Endothelial cell of umbilical vein (primary cell): ENCODE data around the gene FEN1. TPM values are rescaled to one million over a fixed set of nuclear protein-coding genes. Genes with fewer than 3 reads are reported as not detected.

Experiments
- BruUV-seq: library from RNA; stranded (reverse); fragments of 400-500 nt; replicated peaks from 2 replicates; lab custom pipeline; 2021; lab: Mats Ljungman, UMichigan
- CTCF ChIA-PET: fragments of 300-600, 350-600 bp; sonication (Branson Sonifier 250); formaldehyde crosslinking; loops from one replicate; lab custom pipeline; 2021; ENCODE audit warnings: antibody characterized with exemption, inconsistent platforms; lab: Charles Lee
- POLR2A ChIA-PET: fragments of 300-600, 350-600 bp; sonication (Branson Sonifier 250); formaldehyde crosslinking; loops from one replicate; lab custom pipeline; 2021; ENCODE audit warnings: antibody characterized with exemption, inconsistent platforms; lab: Charles Lee
- DNase-seq: peaks from one replicate; pipeline ENCODE4 v3.0.0-alpha.2; 2011; ENCODE audit warnings: low read depth, low spot score
- FAIRE-seq: peaks from 2 replicates; lab custom pipeline; 2011; peaks lifted over from hg19 to GRCh38; lab: Jason Lieb, UNC
- H2AFZ ChIP-seq: 2 replicates; pipeline ENCODE4 v1.6.0; 2012; ENCODE audit warnings: low read depth, low read length, control low read depth, inconsistent platforms
- H3K27ac ChIP-seq: 2 replicates; pipeline ENCODE4 v1.5.1; 2011; ENCODE audit warnings: low read depth, mild to moderate bottlenecking, control low read depth, low read length, moderate library complexity; ENCODE audit not compliant: insufficient read depth
- H3K27me3 ChIP-seq, 2 experiments: 2 replicates each; pipeline versions ENCODE4 v1.6.0 to v1.6.1; 2011; ENCODE audit warnings: low read length in 2 of 2, mixed read lengths in 1 of 2; ENCODE audit not compliant: control insufficient read depth in 2 of 2, insufficient read depth in 2 of 2
- H3K36me3 ChIP-seq, 2 experiments: 2 replicates in 1 of 2; 3 replicates in 1 of 2; pipeline ENCODE4 v1.5.1; 2011; ENCODE audit warnings: low read length in 2 of 2, mild to moderate bottlenecking in 1 of 2, moderate library complexity in 1 of 2; ENCODE audit not compliant: control insufficient read depth in 2 of 2, insufficient read depth in 2 of 2; ENCODE audit errors: extremely low read depth in 1 of 2
- H3K4me1 ChIP-seq: 3 replicates; pipeline ENCODE4 v1.5.1; 2011; ENCODE audit warnings: mild to moderate bottlenecking, low read length; ENCODE audit not compliant: control insufficient read depth, insufficient read depth; ENCODE audit errors: extremely low read depth
- H3K4me2 ChIP-seq: 2 replicates; pipeline ENCODE4 v1.6.1; 2011; ENCODE audit warnings: low read length, control low read depth, mixed read lengths; ENCODE audit not compliant: insufficient read depth
- H3K4me3 ChIP-seq, 3 experiments: fragments of 200-600 bp in 1 of 3; sonication (generic), shearing (Covaris generic) in 1 of 3; replicated peaks in 1 of 3; 2 replicates each; pipeline ENCODE4 v1.5.1; 2011 to 2016; ENCODE audit warnings: control low read depth in 3 of 3, low read length in 3 of 3, mild to moderate bottlenecking in 2 of 3, inconsistent platforms in 1 of 3, low read depth in 1 of 3, moderate library complexity in 1 of 3; ENCODE audit not compliant: insufficient read depth in 1 of 3
- H3K79me2 ChIP-seq: 2 replicates; pipeline ENCODE4 v1.6.0; 2012; ENCODE audit warnings: low read length, inconsistent platforms; ENCODE audit not compliant: control insufficient read depth, insufficient read depth
- H3K9ac ChIP-seq: replicated peaks from 2 replicates; pipeline ENCODE3; 2011; ENCODE audit warnings: low read length, control low read depth; ENCODE audit not compliant: insufficient read depth; ENCODE audit errors: extremely low read depth
- H3K9me1 ChIP-seq: replicated peaks from 3 replicates; pipeline ENCODE4 v1.6.0; 2011; ENCODE audit warnings: mild to moderate bottlenecking, low read length; ENCODE audit not compliant: control insufficient read depth, insufficient read depth; ENCODE audit errors: extremely low read depth
- H3K9me3 ChIP-seq: replicated peaks from 2 replicates; pipeline ENCODE4 v1.5.1; 2012; ENCODE audit warnings: low read length, inconsistent platforms; ENCODE audit not compliant: control insufficient read depth, insufficient read depth
- H4K20me1 ChIP-seq: replicated peaks from 2 replicates; pipeline ENCODE3; 2011; ENCODE audit warnings: mild to moderate bottlenecking, low read length; ENCODE audit not compliant: control insufficient read depth, insufficient read depth; ENCODE audit errors: extremely low read depth
- CTCF ChIP-seq, 2 donors: IDR thresholded peaks; 1 replicate in 1 of 2; 2 replicates in 1 of 2; pipeline ENCODE4 v1.5.1; 2011; ENCODE audit warnings: low read length in 2 of 2, mild to moderate bottlenecking in 2 of 2, moderate library complexity in 2 of 2, control low read depth in 1 of 2, inconsistent platforms in 1 of 2, low read depth in 1 of 2; ENCODE audit not compliant: insufficient read depth in 1 of 2; ENCODE audit errors: extremely low read depth in 1 of 2
- EZH2 ChIP-seq: IDR thresholded peaks from 2 replicates; pipeline ENCODE4 v1.6.1; 2012; ENCODE audit warnings: borderline replicate concordance, low read depth, mild to moderate bottlenecking, moderate library complexity, low read length, inconsistent platforms; ENCODE audit not compliant: severe bottlenecking
- FOS ChIP-seq: IDR thresholded peaks from 2 replicates; pipeline ENCODE4 v1.6.1; 2011; ENCODE audit warnings: mild to moderate bottlenecking, low read length, moderate library complexity, borderline replicate concordance; ENCODE audit not compliant: insufficient read depth
- GATA2 ChIP-seq: IDR thresholded peaks from 2 replicates; pipeline ENCODE4 v1.7.0; 2011; ENCODE audit warnings: low read depth, mild to moderate bottlenecking, moderate library complexity, mixed read lengths, low read length; ENCODE audit not compliant: insufficient read length, insufficient read depth
- JUN ChIP-seq: IDR thresholded peaks from 2 replicates; pipeline ENCODE4 v1.6.1; 2011; ENCODE audit warnings: borderline replicate concordance, low read depth; ENCODE audit not compliant: insufficient read length, insufficient read depth
- MAX ChIP-seq: IDR thresholded peaks from 2 replicates; pipeline ENCODE4 v1.6.1; 2011; ENCODE audit not compliant: insufficient read depth, insufficient read length
- MYC ChIP-seq: IDR thresholded peaks from one replicate; pipeline ENCODE4 v1.6.1; 2011; ENCODE audit warnings: mild to moderate bottlenecking, low read depth, low read length
- POLR2A ChIP-seq: IDR thresholded peaks from 2 replicates; pipeline ENCODE4 v1.6.1; 2012; ENCODE audit warnings: low read depth, mild to moderate bottlenecking, control low read depth, low read length
- POLR2AphosphoS5 ChIP-seq: IDR thresholded peaks from 2 replicates; pipeline ENCODE4 v1.6.1; 2012; ENCODE audit warnings: low read depth, mild to moderate bottlenecking, control low read depth, low read length, moderate library complexity; ENCODE audit not compliant: insufficient read depth
- dilution Hi-C: fragments of 300-500 bp; cut with MboI; formaldehyde crosslinking; loops from one replicate; pipeline ENCODE4 v1.15.0; 2019; ENCODE audit warnings: low sequenced_read_pairs; ENCODE audit not compliant: extremely low pct_ligation_motif_present
- intact Hi-C: fragments of 100-400 bp; cut with micrococcal nuclease; formaldehyde crosslinking; loops from one replicate; pipeline ENCODE4 v1.10.0; 2022
- polyA plus RNA-seq, 4 experiments: library from polyadenylated mRNA; depleted of rRNA in 3 of 4; stranded (reverse) in 3 of 4; unstranded in 1 of 4; fragments of >200 nt; gene quantifications; 2 replicates each; pipeline versions ENCODE4 v1.2.1 to v1.2.3, GENCODE V29; 2011 to 2012; ENCODE audit warnings: missing spikeins in 1 of 4
- total RNA-seq: library from RNA; stranded (reverse); gene quantifications from 2 replicates; pipeline ENCODE4 v1.2.3, GENCODE V29; 2021

Gene FEN1
- total and polyA plus RNA-seq, 2 donors (not counting 3 experiments of a cell fraction or from before 2014, with no cell fraction given), result 29.3 to 60.5 TPM

GRCh38 chr11:61756452-61757212 lies 36.1 kb upstream of the FEN1 start:
- no peaks in the 10 kb centered on the region for H3K79me2 ChIP-seq
- intact Hi-C loops (no loop called here), dilution Hi-C loops (no loop called here)
- BruUV-seq, result no TSS peak
- CTCF ChIA-PET, result interaction anchor here (0.9 to 1.8 kb wide), 2 partner anchors 9 to 21 kb away, joined by 3 to 8 read pairs; no protein-coding TSS in a partner anchor
- H3K9me3 ChIP-seq, result no peaks in the 10 kb centered on the region
- no peak overlapping the region for H3K4me3 ChIP-seq
- H3K4me1 ChIP-seq, result peaks cover 12% of the 10 kb centered on the region
- peak; percentile 8 for FAIRE-seq
- POLR2A ChIA-PET, result no interaction called here
- H4K20me1 ChIP-seq, result no peaks in the 10 kb centered on the region
- no peaks in the 10 kb centered on the region for H3K27me3 ChIP-seq
- TF ChIP-seq POLR2AphosphoS5, result peak; percentile 44
- TF ChIP-seq GATA2, result no peak
- peak overlapping the region; percentile 2 for H3K4me2 ChIP-seq
- DNase-seq, result peak; percentile 14
- peak overlapping the region; percentile 46 for H2AFZ ChIP-seq
- no peaks in the 10 kb centered on the region for H3K9me1 ChIP-seq
- H3K9ac ChIP-seq, result no peak overlapping the region
- H3K36me3 ChIP-seq, result no peaks in the 10 kb centered on the region
- no peak overlapping the region for H3K27ac ChIP-seq

GRCh38 chr11:61757213-61757862 lies 35.4 kb upstream of the FEN1 start:
- no peak overlapping the region for H3K4me3 ChIP-seq
- H3K4me1 ChIP-seq, result peaks cover 12% of the 10 kb centered on the region
- FAIRE-seq (no peak), DNase-seq (no peak)
- POLR2A ChIA-PET, result no interaction called here
- H3K4me2 ChIP-seq, result no peak overlapping the region
- CTCF ChIA-PET, result interaction anchor here (0.8 to 1.8 kb wide), 3 partner anchors 10 to 20 kb away, joined by 3 to 8 read pairs (median 4); no protein-coding TSS in a partner anchor
- dilution Hi-C loops, result no loop called here
- peaks cover 0 to 2% of the 10 kb centered on the region in 2 experiments for H3K27me3 ChIP-seq
- intact Hi-C loops, result no loop called here
- no peak overlapping the region for H3K27ac ChIP-seq
- H3K36me3 ChIP-seq, result no peaks in the 10 kb centered on the region
- no peaks in the 10 kb centered on the region for H3K9me1 ChIP-seq
- H3K9ac ChIP-seq, result no peak overlapping the region
- TF ChIP-seq POLR2A, result no peak
- no peak for TF ChIP-seq CTCF (IDR thresholded peaks at IDR 0.05; ENCODE audit: extremely low read depth in 1 of 2, insufficient read depth in 1 of 2, low read depth in 1 of 2, low read length in 2 of 2)
- no peak for TF ChIP-seq MAX
- TF ChIP-seq JUN, result no peak
- TF ChIP-seq GATA2, result no peak
- no peak for TF ChIP-seq FOS
- TF ChIP-seq EZH2, result no peak
- TF ChIP-seq POLR2AphosphoS5, result no peak
- no peak for TF ChIP-seq MYC
- BruUV-seq, result no TSS peak
- H4K20me1 ChIP-seq, result no peaks in the 10 kb centered on the region
- H3K9me3 ChIP-seq, result no peaks in the 10 kb centered on the region
- H2AFZ ChIP-seq, result no peak overlapping the region
- H3K79me2 ChIP-seq, result no peaks in the 10 kb centered on the region
